ENCODE results near the gene SLC25A12. TPM values are rescaled to one million over a fixed set of nuclear protein-coding genes. Genes with fewer than 3 reads are reported as not detected.

Gene SLC25A12
- total and polyA plus RNA-seq, 10 of the 15 experiments (the other 5 are each of a cell fraction or from before 2014, with no cell fraction given), result 20.9 to 50.0 (median 33.0) TPM

DNA sequence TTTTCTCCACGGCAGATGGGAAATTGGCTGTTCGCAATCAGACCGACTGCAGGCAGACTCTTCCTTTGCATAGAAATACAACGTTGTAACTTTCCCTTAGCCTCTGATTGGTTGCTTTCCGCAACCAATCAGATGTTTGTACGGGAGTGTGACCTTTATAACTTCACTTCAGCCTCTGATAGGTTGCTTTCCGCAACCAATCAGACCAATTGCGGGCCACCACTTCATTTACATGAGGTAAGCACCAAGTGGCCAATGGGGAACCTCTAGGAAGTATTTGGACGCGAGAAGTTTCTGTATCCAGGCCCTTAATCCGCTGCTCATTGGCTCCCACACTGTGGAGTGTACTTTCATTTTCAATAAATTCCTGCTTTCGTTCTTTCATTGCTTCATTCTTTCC lies 19.1 kb downstream of the SLC25A12 start:
- intact Hi-C loops (cut with micrococcal nuclease; ENCODE audit: unreplicated experiment), result no loop called here
- peaks cover 2% of the 10 kb centered on the region; the same call in 1 of the 3 replicates for H3K9me3 ChIP-seq (replicated peaks; ENCODE audit: control insufficient read depth, insufficient read depth, low read length)
- FAIRE-seq (no peak), ATAC-seq (no peak), DNase-seq (ENCODE audit: low read depth, low spot score) (no peak)
- no peaks in the 10 kb centered on the region for H3K27me3 ChIP-seq (replicated peaks in 1 of 2; ENCODE audit: control insufficient read depth in 2 of 2, insufficient read depth in 2 of 2, low read length in 1 of 2)
- ChIA-PET CTCF (no interaction called here), RAD21 (ENCODE audit: unreplicated experiment) (no interaction called here), POLR2A (no interaction called here), SMC1A (ENCODE audit: uncharacterized antibody, unreplicated experiment) (no interaction called here)
- H3K79me2 ChIP-seq (ENCODE audit: control insufficient read depth, insufficient read depth, low read length), result peaks cover 9% of the 10 kb centered on the region
- in situ Hi-C loops (cut with MboI), result no loop called here
- H3K4me2 ChIP-seq (ENCODE audit: control insufficient read depth, insufficient read depth), result no peak overlapping the region
- H2AFZ ChIP-seq (ENCODE audit: control insufficient read depth, low read depth, low read length), result no peak overlapping the region
- no peaks in the 10 kb centered on the region; the same call in 1 of the 2 replicates for H3K4me1 ChIP-seq (ENCODE audit: control insufficient read depth, insufficient read depth, low read length)
- H4K20me1 ChIP-seq (ENCODE audit: control insufficient read depth, insufficient read depth), result no peaks in the 10 kb centered on the region
- BruUV-seq (replicated peaks), result no TSS peak
- no peak overlapping the region for H3K27ac ChIP-seq (ENCODE audit: control insufficient read depth, insufficient read depth)
- 0 out of 2 replicates have a peak, but pooled peaks have one; percentile 30 for TF ChIP-seq NFYB (IDR thresholded peaks at IDR 0.05; ENCODE audit: insufficient read depth, low read depth, low read length)
- no peak for TF ChIP-seq EP300 (IDR thresholded peaks at IDR 0.05; ENCODE audit: borderline replicate concordance in 1 of 2, control insufficient read depth in 1 of 2, low read depth in 2 of 2, low read length in 2 of 2)
- H3K9ac ChIP-seq (ENCODE audit: control insufficient read depth, insufficient read depth, low read length), result no peak overlapping the region
- no peak overlapping the region for H3K4me3 ChIP-seq
- WGBS (ENCODE audit: insufficient coverage, insufficient replicate concordance, low lambda C conversion rate, missing lambda C conversion rate), result 90% methylated on average over 12 of the region's 12 CpGs
- H3K36me3 ChIP-seq (ENCODE audit: control insufficient read depth in 2 of 2, insufficient read depth in 2 of 2, low read length in 1 of 2), result peaks cover 0 to 8% of the 10 kb centered on the region in 2 experiments; a peak in 2 of 4 replicates

DNA sequence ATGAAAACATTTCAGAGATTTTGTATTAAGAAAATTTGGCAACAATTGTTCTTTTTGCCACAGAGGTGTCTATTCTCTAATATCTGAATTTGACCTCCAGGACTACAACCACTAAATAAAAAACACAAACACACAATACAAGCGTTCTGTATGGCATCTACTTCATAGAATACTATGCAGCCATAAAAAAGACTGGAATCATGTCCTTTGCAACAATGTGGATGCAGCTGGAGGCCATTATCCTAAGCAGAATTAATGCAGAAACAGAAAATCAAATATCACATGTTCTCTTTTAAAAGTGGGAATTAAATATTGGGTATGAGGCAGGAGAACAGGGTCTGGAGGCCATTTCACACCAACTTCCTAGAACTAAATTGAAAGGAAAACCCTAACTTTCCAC lies 19.5 kb downstream of the SLC25A12 start:
- intact Hi-C loops (cut with micrococcal nuclease; ENCODE audit: unreplicated experiment), result no loop called here
- FAIRE-seq, result no peak
- Histone ChIP-seq H2AFZ (ENCODE audit: control insufficient read depth, low read depth, low read length) (no peak overlapping the region), H3K79me2 (ENCODE audit: control insufficient read depth, insufficient read depth, low read length) (peaks cover 12% of the 10 kb centered on the region), H4K20me1 (ENCODE audit: control insufficient read depth, insufficient read depth) (no peaks in the 10 kb centered on the region), H3K4me2 (ENCODE audit: control insufficient read depth, insufficient read depth) (no peak overlapping the region), H3K27me3 (replicated peaks in 1 of 2; ENCODE audit: control insufficient read depth in 2 of 2, insufficient read depth in 2 of 2, low read length in 1 of 2) (no peaks in the 10 kb centered on the region), H3K4me3 (no peak overlapping the region), H3K9ac (ENCODE audit: control insufficient read depth, insufficient read depth, low read length) (no peak overlapping the region), H3K27ac (ENCODE audit: control insufficient read depth, insufficient read depth) (no peak overlapping the region), H3K4me1 (ENCODE audit: control insufficient read depth, insufficient read depth, low read length) (no peaks in the 10 kb centered on the region; the same call in 1 of the 2 replicates), H3K36me3 (ENCODE audit: control insufficient read depth in 2 of 2, insufficient read depth in 2 of 2, low read length in 1 of 2) (peaks cover 0 to 8% of the 10 kb centered on the region in 2 experiments; a peak in 2 of 4 replicates), H3K9me3 (replicated peaks; ENCODE audit: control insufficient read depth, insufficient read depth, low read length) (peaks cover 2% of the 10 kb centered on the region; the same call in 1 of the 3 replicates)
- ChIA-PET CTCF (no interaction called here), POLR2A (no interaction called here), SMC1A (ENCODE audit: uncharacterized antibody, unreplicated experiment) (no interaction called here), RAD21 (ENCODE audit: unreplicated experiment) (no interaction called here)
- DNase-seq (ENCODE audit: low read depth, low spot score), result no peak
- in situ Hi-C loops (cut with MboI), result no loop called here
- 100% methylated on average over 1 of the region's 1 CpG for WGBS (ENCODE audit: insufficient coverage, insufficient replicate concordance, low lambda C conversion rate, missing lambda C conversion rate)
- no peak for ATAC-seq
- no TSS peak for BruUV-seq (replicated peaks)
- TF ChIP-seq, protein P1, sequence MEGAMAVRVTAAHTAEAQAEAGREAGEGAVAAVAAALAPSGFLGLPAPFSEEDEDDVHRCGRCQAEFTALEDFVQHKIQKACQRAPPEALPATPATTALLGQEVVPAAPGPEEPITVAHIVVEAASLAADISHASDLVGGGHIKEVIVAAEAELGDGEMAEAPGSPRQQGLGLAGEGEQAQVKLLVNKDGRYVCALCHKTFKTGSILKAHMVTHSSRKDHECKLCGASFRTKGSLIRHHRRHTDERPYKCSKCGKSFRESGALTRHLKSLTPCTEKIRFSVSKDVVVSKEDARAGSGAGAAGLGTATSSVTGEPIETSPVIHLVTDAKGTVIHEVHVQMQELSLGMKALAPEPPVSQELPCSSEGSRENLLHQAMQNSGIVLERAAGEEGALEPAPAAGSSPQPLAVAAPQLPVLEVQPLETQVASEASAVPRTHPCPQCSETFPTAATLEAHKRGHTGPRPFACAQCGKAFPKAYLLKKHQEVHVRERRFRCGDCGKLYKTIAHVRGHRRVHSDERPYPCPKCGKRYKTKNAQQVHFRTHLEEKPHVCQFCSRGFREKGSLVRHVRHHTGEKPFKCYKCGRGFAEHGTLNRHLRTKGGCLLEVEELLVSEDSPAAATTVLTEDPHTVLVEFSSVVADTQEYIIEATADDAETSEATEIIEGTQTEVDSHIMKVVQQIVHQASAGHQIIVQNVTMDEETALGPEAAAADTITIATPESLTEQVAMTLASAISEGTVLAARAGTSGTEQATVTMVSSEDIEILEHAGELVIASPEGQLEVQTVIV (IDR thresholded peaks at IDR 0.05; ENCODE audit: borderline replicate concordance, partially characterized antibody), result no peak
- TF ChIP-seq LARP7 (IDR thresholded peaks at IDR 0.05), result no peak
- TF ChIP-seq, protein P2, sequence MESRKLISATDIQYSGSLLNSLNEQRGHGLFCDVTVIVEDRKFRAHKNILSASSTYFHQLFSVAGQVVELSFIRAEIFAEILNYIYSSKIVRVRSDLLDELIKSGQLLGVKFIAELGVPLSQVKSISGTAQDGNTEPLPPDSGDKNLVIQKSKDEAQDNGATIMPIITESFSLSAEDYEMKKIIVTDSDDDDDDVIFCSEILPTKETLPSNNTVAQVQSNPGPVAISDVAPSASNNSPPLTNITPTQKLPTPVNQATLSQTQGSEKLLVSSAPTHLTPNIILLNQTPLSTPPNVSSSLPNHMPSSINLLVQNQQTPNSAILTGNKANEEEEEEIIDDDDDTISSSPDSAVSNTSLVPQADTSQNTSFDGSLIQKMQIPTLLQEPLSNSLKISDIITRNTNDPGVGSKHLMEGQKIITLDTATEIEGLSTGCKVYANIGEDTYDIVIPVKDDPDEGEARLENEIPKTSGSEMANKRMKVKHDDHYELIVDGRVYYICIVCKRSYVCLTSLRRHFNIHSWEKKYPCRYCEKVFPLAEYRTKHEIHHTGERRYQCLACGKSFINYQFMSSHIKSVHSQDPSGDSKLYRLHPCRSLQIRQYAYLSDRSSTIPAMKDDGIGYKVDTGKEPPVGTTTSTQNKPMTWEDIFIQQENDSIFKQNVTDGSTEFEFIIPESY (IDR thresholded peaks at IDR 0.05), result no peak
- no peak for TF ChIP-seq FOXM1 (IDR thresholded peaks at IDR 0.05; ENCODE audit: low read depth, low read length)
- TF ChIP-seq PAX5 (IDR thresholded peaks at IDR 0.05; ENCODE audit: borderline replicate concordance, low read depth, low read length), result no peak
- TF ChIP-seq, protein P3, sequence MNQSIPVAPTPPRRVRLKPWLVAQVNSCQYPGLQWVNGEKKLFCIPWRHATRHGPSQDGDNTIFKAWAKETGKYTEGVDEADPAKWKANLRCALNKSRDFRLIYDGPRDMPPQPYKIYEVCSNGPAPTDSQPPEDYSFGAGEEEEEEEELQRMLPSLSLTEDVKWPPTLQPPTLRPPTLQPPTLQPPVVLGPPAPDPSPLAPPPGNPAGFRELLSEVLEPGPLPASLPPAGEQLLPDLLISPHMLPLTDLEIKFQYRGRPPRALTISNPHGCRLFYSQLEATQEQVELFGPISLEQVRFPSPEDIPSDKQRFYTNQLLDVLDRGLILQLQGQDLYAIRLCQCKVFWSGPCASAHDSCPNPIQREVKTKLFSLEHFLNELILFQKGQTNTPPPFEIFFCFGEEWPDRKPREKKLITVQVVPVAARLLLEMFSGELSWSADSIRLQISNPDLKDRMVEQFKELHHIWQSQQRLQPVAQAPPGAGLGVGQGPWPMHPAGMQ (IDR thresholded peaks at IDR 0.05; ENCODE audit: borderline replicate concordance), result no peak
- TF ChIP-seq ATF7 (IDR thresholded peaks at IDR 0.05; ENCODE audit: low read depth), result no peak
- TF ChIP-seq, protein P4, sequence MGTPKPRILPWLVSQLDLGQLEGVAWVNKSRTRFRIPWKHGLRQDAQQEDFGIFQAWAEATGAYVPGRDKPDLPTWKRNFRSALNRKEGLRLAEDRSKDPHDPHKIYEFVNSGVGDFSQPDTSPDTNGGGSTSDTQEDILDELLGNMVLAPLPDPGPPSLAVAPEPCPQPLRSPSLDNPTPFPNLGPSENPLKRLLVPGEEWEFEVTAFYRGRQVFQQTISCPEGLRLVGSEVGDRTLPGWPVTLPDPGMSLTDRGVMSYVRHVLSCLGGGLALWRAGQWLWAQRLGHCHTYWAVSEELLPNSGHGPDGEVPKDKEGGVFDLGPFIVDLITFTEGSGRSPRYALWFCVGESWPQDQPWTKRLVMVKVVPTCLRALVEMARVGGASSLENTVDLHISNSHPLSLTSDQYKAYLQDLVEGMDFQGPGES (IDR thresholded peaks at IDR 0.05), result no peak
